Astrocyte (in vitro differentiated cells and primary cell): Measurements from ENCODE around the gene MUC5AC. TPM values are rescaled to one million over a fixed set of nuclear protein-coding genes. Genes with fewer than 3 reads are reported as not detected.
"Not testable (repeated sequence)": the region's sequence is repeated elsewhere in the genome, so short reads cannot be mapped to it uniquely, and the experiment has no call there.

Source experiments
- DNase-seq: peaks from one replicate; pipeline ENCODE4 v3.0.0-alpha.2; 2010; ENCODE audit warnings: low read depth
- FAIRE-seq: peaks from 2 replicates; lab custom pipeline; 2011; peaks lifted over from hg19 to GRCh38; lab: Jason Lieb, UNC
- H2AFZ ChIP-seq: 2 replicates; pipeline ENCODE4 v1.6.0; 2012; ENCODE audit warnings: low read depth, low read length, inconsistent platforms
- H3K27ac ChIP-seq: 2 replicates; pipeline ENCODE4 v1.5.1; 2011; ENCODE audit warnings: low read depth, low read length, inconsistent platforms
- H3K27me3 ChIP-seq: 2 replicates; pipeline ENCODE4 v1.6.0; 2011; ENCODE audit warnings: low read length, inconsistent platforms; ENCODE audit not compliant: insufficient read depth
- H3K36me3 ChIP-seq: 2 replicates; pipeline ENCODE4 v1.5.1; 2011; ENCODE audit warnings: low read length, inconsistent platforms; ENCODE audit not compliant: insufficient read depth
- H3K4me1 ChIP-seq: 2 replicates; pipeline ENCODE4 v1.5.1; 2011; ENCODE audit warnings: low read length, inconsistent platforms; ENCODE audit not compliant: insufficient read depth
- H3K4me2 ChIP-seq: 2 replicates; pipeline ENCODE4 v1.6.0; 2012; ENCODE audit warnings: low read length, inconsistent platforms
- H3K4me3 ChIP-seq: 2 replicates; pipeline ENCODE4 v1.5.1; 2011; ENCODE audit warnings: low read depth, mild to moderate bottlenecking, low read length, inconsistent platforms; ENCODE audit not compliant: insufficient read depth
- H3K79me2 ChIP-seq: 2 replicates; pipeline ENCODE4 v1.6.0; 2012; ENCODE audit warnings: mild to moderate bottlenecking, low read length, inconsistent platforms; ENCODE audit not compliant: insufficient read depth
- H3K9ac ChIP-seq: 2 replicates; pipeline ENCODE4 v1.6.0; 2012; ENCODE audit warnings: mild to moderate bottlenecking, low read length, inconsistent platforms
- H3K9me3 ChIP-seq: 2 replicates; pipeline ENCODE4 v1.5.1; 2012; ENCODE audit warnings: low read depth, mild to moderate bottlenecking, low read length, inconsistent platforms; ENCODE audit not compliant: insufficient read depth
- H4K20me1 ChIP-seq: 2 replicates; pipeline ENCODE4 v1.6.0; 2012; ENCODE audit warnings: low read length, inconsistent platforms; ENCODE audit not compliant: insufficient read depth
- H3K27ac Mint-ChIP-seq: one replicate; pipeline ENCODE4 v1.8.0; 2021; ENCODE audit warnings: mild to moderate bottlenecking, mixed read lengths; ENCODE audit not compliant: unreplicated experiment
- H3K27me3 Mint-ChIP-seq: one replicate; pipeline ENCODE4 v1.8.0; 2021; ENCODE audit warnings: low read depth, mixed read lengths; ENCODE audit not compliant: unreplicated experiment
- H3K36me3 Mint-ChIP-seq: one replicate; pipeline ENCODE4 v1.8.0; 2021; ENCODE audit warnings: low read depth, mixed read lengths; ENCODE audit not compliant: unreplicated experiment
- H3K4me1 Mint-ChIP-seq: one replicate; pipeline ENCODE4 v1.8.0; 2021; ENCODE audit warnings: low read depth, mixed read lengths; ENCODE audit not compliant: unreplicated experiment
- H3K4me3 Mint-ChIP-seq: one replicate; pipeline ENCODE4 v1.8.0; 2021; ENCODE audit warnings: mild to moderate bottlenecking, moderate library complexity, mixed read lengths; ENCODE audit not compliant: unreplicated experiment
- H3K9me3 Mint-ChIP-seq: one replicate; pipeline ENCODE4 v1.8.0; 2021; ENCODE audit warnings: mild to moderate bottlenecking, mixed read lengths; ENCODE audit not compliant: unreplicated experiment
- EZH2 ChIP-seq: IDR thresholded peaks from 2 replicates; pipeline ENCODE4 v1.6.1; 2012; ENCODE audit warnings: mild to moderate bottlenecking, low read length, inconsistent platforms; ENCODE audit not compliant: insufficient read depth
- total RNA-seq: library from RNA; stranded (reverse); gene quantifications from 2 replicates; pipeline ENCODE4 v1.2.1, GENCODE V29; 2021
- TF ChIP-seq, protein P1 (sequence below): IDR thresholded peaks from 2 replicates; pipeline ENCODE4 v1.5.1; 2011; ENCODE audit warnings: low read depth, mild to moderate bottlenecking, inconsistent platforms, low read length, moderate library complexity; ENCODE audit not compliant: insufficient read depth

The MUC5AC gene
- total RNA-seq, 1 donor from 2014 or later = not detected

DNA sequence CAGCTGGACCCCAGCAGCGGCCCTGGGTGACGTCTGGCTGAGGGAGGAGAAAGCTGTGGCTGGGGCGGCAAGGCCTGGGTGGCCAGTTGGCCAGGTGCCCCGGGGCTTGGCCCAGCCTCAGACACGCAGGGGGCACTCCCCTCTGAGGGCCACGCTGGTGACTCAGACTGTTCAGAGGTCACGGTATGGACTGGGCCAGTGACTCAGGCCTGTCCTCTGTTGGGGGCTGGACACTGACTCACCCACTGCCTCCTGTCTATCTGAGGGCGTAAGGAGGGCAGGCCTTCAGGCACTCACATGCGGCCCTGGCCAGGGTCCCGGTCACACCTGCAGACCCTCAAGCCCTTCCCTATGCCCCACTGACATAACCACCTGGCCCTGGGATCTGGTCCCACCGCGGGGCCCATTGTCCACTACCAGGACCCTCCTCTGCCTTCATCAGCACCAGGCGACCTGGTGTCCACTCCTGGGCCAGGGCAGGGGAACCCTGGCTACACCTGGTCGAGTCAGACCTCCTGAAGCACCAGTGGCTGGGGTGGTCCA lies 3.7 kb upstream of the MUC5AC start:
- peak overlapping the region; percentile 80 for H3K27ac ChIP-seq
- H2AFZ ChIP-seq = no peak overlapping the region
- H3K4me3 Mint-ChIP-seq = no peak overlapping the region
- no peaks in the 10 kb centered on the region for H3K36me3 ChIP-seq
- DNase-seq (peak; percentile 90), FAIRE-seq (no peak)
- H3K27ac Mint-ChIP-seq = no peak overlapping the region
- no peak overlapping the region for H3K4me3 ChIP-seq
- no peaks in the 10 kb centered on the region for H3K9me3 Mint-ChIP-seq
- peaks cover 36% of the 10 kb centered on the region for H3K4me1 ChIP-seq
- H3K36me3 Mint-ChIP-seq = no peaks in the 10 kb centered on the region
- H3K9ac ChIP-seq = peak overlapping the region; percentile 69
- no peaks in the 10 kb centered on the region for H3K79me2 ChIP-seq
- H3K27me3 ChIP-seq = no peaks in the 10 kb centered on the region
- TF ChIP-seq, protein P1, sequence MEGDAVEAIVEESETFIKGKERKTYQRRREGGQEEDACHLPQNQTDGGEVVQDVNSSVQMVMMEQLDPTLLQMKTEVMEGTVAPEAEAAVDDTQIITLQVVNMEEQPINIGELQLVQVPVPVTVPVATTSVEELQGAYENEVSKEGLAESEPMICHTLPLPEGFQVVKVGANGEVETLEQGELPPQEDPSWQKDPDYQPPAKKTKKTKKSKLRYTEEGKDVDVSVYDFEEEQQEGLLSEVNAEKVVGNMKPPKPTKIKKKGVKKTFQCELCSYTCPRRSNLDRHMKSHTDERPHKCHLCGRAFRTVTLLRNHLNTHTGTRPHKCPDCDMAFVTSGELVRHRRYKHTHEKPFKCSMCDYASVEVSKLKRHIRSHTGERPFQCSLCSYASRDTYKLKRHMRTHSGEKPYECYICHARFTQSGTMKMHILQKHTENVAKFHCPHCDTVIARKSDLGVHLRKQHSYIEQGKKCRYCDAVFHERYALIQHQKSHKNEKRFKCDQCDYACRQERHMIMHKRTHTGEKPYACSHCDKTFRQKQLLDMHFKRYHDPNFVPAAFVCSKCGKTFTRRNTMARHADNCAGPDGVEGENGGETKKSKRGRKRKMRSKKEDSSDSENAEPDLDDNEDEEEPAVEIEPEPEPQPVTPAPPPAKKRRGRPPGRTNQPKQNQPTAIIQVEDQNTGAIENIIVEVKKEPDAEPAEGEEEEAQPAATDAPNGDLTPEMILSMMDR = no peak
- no peak for TF ChIP-seq EZH2
- H3K27me3 Mint-ChIP-seq = peaks cover 14% of the 10 kb centered on the region
- no peaks in the 10 kb centered on the region for H4K20me1 ChIP-seq
- no peaks in the 10 kb centered on the region for H3K4me1 Mint-ChIP-seq
- peak overlapping the region; percentile 70 for H3K4me2 ChIP-seq
- H3K9me3 ChIP-seq = no peaks in the 10 kb centered on the region

DNA sequence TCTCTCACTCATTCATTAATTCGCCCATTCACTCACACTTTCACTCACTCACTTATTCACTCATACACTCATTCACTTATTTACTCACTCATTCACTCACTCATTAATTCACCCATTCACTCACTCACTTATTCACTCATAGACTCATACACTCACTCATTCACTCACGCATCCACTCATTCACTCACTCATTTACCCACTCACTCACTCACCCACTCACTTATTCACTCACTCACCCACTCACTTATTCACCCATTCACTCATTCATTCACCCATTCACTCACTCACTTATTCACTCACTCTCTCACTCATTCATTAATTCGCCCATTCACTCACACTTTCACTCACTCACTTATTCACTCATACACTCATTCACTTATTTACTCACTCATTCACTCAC lies 3.1 kb upstream of the MUC5AC start:
- H3K9me3 ChIP-seq, H3K27me3 ChIP-seq, H3K9me3 Mint-ChIP-seq, H3K36me3 ChIP-seq, H3K27ac ChIP-seq, H3K4me3 ChIP-seq, DNase-seq, H3K79me2 ChIP-seq, H3K9ac ChIP-seq, H2AFZ ChIP-seq, H3K4me1 Mint-ChIP-seq, H3K4me3 Mint-ChIP-seq, H3K36me3 Mint-ChIP-seq, H3K4me2 ChIP-seq, H4K20me1 ChIP-seq, H3K27ac Mint-ChIP-seq: not testable (repeated sequence)
- H3K4me1 ChIP-seq = peaks cover 36% of the 10 kb centered on the region
- H3K27me3 Mint-ChIP-seq = peaks cover 14% of the 10 kb centered on the region
- FAIRE-seq = peak; percentile 91

DNA sequence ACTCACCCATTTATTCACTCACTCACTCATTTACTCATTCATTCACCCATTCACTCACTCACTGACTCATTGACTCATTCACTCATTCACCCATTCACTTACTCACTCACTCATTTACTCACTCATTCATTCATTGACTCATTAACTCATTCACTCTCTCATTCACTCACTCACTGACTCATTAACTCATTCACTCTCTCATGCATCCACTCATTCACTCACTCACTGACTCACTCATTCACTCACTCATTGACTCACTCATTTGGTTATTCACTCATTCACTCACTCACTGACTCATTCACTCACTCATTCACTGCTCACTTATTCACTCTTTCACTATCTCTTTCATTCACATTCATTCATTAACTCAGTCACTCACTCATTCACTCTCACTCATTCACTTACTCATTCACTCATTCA lies 2.5 kb upstream of the MUC5AC start:
- Histone ChIP-seq H3K4me1 (peaks cover 36% of the 10 kb centered on the region), H4K20me1 (no peaks in the 10 kb centered on the region), H3K9me3 (no peaks in the 10 kb centered on the region), H3K4me3 (no peak overlapping the region), H3K79me2 (no peaks in the 10 kb centered on the region), H3K9ac (no peak overlapping the region), H3K27ac (no peak overlapping the region), H2AFZ (no peak overlapping the region), H3K27me3 (no peaks in the 10 kb centered on the region), H3K36me3 (no peaks in the 10 kb centered on the region), H3K4me2 (no peak overlapping the region)
- H3K27ac Mint-ChIP-seq = no peak overlapping the region
- TF ChIP-seq EZH2 = no peak
- TF ChIP-seq, protein P1 = no peak
- FAIRE-seq (no peak), DNase-seq (peak; percentile 16)
- no peaks in the 10 kb centered on the region for H3K9me3 Mint-ChIP-seq
- no peaks in the 10 kb centered on the region for H3K4me1 Mint-ChIP-seq
- H3K4me3 Mint-ChIP-seq = no peak overlapping the region
- peaks cover 14% of the 10 kb centered on the region for H3K27me3 Mint-ChIP-seq
- H3K36me3 Mint-ChIP-seq = no peaks in the 10 kb centered on the region
